Measurements from ENCODE around the gene SAPCD2.

The SAPCD2 gene

GRCh38 chr9:137028263-137029057, 41.9 kb downstream of the SAPCD2 start:
- peak; percentile 79 for DNase-seq

- no peak for DNase-seq
Measured at GRCh38 chr9:137027369-137028262, 42.7 kb downstream of the SAPCD2 start, which contains the start of gene ABCA2. TSS of gene ABCA2 (minus strand) at chr9:137028237. CDS start at chr9:137028140, 97 bp downstream.

DNA sequence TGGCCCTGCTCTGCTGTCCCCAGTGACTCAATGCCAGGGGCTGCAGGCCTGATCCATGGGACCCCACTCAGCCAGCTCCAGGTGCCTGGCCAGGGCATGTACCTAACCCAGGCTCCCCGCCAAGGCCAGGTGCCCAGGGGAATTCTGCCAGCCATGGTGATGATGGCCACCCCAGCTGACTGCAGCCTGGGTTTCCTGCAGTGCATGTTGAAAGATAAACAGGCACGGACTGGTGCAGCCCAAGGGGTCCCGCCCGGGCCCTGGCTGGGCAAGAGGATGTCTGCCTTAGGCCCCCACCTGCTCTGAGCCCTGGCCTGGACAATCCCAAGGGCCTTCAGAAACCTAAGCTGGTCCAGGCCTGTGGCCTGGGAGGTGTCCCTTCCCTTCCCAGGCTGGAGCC, 43.5 kb downstream of the SAPCD2 start:
- DNase-seq, result no peak

GRCh38 chr9:137026384-137026783, 44.0 kb downstream of the SAPCD2 start:
- no peak for DNase-seq

DNA sequence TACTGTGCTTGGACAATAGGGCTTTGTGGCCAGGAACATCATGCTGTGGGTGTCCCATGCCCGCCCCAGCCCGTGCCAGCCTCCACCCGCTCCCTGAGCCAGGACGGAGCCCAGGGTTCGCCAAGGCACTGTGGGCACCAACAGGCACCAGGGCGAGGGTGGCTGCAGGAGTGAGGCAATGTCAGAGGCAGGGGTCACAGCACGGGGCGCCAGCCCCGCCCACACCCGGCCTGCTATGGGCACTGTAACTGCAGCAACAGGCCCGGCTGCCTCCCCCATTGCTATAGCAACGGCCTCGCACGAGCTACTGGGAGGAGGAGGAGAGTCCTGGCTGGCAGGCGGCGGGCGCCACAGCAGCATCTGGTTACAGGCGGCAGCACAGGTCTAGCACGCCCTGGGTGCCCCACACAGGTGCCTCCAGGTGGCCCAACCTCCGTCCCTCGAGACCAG, 44.8 kb downstream of the SAPCD2 start:
- DNase-seq, result no peak

GRCh38 chr9:137023583-137023991, 46.8 kb downstream of the SAPCD2 start:
- no peak for DNase-seq

DNA sequence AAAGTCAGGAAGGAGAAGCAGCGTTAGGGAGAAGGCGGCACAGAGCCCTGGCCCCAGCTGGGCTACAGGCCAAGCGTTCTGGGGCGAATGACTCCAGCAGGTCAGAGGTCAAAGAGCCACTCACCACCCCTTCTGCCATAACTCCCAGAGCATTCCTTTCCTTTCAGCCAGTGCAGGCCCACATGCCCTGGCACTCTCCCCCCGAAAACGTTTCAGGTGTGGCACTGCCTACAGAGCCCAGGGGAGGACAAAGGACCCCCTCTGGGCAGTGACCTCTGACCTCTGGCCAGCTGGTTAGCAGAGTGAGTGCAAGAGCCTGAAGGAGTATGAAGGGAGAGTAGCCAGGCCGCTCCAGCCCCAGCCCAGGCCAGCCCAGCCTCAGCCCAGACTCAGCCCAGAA, 47.2 kb downstream of the SAPCD2 start:
- no peak for DNase-seq

DNA sequence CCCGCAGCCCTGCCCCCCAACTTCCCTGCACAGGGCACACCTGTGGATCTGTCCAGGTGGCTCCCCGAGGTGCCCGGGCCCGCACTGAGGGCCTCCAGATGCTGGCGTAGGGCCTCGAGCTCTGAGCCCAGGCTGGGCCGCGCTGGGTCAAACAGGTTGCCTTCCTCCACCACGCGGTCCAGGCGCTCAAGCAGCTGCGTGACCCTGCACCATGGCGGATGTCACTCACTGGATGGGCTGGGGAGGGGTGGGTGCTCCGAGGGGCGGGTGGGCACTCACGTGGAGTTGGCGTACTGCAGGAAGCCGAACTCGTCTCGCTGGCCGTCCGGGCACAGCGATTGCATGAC, 47.7 kb downstream of the SAPCD2 start:
- DNase-seq, result no peak

GRCh38 chr9:137021979-137022661, 48.2 kb downstream of the SAPCD2 start:
- peak; percentile 91 for DNase-seq

GRCh38 chr9:137021568-137021978, 48.8 kb downstream of the SAPCD2 start:
- no peak for DNase-seq

DNA sequence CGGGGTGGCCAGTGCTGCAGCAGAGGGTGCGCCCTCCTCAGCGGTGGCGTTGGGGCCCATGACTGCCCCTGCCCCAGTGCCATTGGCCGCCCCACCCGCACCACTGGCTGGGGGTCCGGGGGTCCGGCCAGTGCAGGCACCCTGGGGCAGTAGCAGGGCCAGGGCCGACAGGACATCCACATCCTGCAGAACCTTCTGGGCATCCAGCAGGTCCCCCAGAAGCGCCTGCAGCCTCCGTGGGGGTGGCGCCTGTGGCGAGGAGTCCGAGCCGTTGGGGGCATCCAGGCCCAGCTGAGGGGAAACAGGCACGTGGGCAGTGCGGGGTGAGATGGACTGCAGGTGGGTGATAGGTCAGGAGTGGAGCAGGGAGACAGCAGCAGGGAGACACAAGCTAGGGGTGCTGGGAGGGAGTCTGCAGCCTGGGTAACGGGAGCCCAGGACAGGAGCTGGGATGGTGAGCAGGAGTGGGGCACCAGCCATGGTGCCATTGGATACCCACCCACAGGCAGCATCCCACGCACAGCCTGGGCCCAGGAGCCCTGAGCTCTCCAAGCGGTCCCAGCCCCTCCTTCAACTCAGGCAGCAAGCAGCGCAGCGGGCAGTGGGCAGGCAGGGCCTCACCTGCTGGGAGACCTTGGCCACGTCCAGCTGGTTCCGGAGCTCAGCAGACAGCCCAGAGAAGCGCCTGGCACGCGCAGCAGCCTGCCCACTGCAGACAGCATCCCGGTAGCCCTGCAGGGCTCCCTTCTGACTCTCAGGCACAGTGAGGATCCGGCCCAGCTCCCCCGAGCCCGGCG, 49.4 kb downstream of the SAPCD2 start:
- no peak for DNase-seq

DNA sequence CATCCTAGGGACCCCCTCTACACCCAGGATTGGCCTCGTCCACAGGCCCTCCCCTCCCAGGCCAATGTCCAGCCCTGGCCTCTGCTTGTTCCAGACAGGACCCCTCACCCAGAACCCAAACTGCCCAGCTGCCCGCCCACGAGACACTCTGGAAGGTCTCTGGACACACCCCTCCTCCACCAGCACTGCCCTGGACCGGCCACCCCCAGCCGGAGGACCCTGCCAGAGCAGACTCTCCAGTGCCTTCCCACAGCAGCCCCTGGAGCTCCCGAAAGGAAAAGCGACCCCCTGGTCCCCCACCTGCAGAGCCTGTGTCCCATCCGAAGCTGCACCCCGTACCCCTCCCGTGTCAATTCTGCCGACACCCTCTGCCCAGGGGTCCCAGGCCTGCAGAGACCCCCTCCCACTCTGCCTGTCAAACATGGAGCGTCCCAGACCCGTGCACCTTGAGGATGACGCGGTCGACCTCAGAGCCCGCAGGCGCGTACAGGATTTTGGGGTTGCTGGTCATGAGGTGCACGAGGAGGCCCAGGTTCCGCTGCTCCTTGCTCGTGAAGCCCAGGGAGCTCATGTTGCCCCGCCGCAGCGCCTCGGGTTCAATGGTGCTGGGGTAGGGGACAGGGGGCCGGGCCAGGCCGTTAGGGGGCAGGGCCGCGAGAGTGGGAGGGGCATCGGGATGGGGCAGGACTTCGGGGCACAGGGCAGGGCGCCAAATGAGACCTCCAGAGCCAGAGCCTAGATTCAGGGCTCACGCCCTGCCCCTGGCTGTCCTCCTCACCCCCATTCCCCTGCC, 50.3 kb downstream of the SAPCD2 start:
- no peak for DNase-seq

- no peak for DNase-seq
Measured at GRCh38 chr9:137018761-137019559, 51.4 kb downstream of the SAPCD2 start.

DNA sequence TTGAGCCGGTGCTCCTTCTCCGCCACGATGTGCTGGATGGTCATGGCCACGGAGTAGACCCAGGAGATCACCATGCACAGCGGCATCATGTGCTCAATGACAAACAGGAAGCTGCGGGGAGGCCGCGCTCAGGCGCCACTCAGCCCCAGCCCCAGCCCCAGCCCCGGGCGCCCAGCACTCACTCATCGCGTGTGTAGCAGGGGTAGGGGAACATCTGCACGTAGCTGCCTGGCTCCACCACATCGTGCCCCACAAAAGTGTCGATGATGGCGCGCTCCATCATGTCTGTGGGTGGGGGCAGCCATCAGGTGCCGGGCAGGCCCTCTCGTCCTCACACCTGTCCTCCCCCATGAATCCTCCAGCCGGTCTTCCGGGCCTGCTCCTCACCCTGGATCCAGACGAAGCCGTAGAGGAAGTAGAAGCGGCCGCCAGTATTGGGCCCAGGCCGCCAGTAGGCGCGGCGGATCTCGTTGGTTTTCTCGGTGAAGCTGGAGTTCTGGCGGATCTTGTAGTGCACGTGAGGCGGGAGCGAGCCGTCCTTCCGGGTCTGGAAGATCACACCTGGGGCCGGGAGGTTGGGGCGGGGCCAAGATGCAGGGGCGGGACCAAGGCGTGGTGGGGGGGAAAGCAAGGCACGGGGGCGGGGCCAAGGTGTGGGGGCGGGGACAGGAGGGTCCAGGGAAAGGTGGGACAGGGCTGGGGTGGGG, 52.4 kb downstream of the SAPCD2 start:
- DNase-seq, result no peak

GRCh38 chr9:137017071-137017470, 53.3 kb downstream of the SAPCD2 start:
- no peak for DNase-seq

DNA sequence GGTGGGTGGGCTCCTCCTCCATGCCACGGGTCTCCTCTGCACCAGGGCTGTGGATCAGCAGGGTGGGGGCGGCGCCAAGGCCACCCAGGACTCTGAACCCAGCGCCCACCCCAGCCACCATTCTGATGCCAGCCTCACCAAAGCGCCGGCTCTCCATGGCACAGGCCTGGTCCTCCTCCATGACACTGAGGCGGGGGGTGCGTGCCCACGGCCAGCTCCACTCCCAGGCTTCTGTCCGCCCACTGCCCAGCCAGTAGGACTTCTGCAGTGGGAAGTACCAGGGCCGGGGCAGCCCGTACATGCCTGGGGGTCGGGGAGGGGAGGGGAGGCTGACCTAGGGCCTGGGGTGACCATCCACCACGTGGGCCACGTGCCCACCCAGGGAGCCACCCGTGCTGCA, 53.9 kb downstream of the SAPCD2 start:
- no peak for DNase-seq

DNA sequence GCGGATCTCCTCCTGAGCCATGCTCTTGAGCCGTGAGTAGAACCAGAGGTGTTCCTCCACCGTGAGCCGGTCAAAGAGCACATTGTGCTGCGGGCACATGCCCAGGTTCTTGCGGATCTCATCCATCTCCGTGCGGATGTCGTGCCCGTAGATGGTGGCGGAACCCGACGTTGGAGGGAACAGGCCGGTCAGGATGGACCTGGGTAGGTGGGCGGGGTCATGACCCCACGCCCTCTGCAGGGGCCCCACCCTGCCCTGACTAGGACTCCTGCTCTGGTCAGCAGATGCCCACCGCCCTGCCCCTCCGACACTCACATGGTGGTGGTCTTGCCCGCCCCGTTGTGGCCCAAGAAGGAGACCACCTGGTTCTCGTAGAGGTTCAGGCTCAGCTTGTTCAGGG, 54.4 kb downstream of the SAPCD2 start:
- DNase-seq, result no peak

- no peak for DNase-seq
Measured at GRCh38 chr9:137015540-137015930, 54.8 kb downstream of the SAPCD2 start.

DNA sequence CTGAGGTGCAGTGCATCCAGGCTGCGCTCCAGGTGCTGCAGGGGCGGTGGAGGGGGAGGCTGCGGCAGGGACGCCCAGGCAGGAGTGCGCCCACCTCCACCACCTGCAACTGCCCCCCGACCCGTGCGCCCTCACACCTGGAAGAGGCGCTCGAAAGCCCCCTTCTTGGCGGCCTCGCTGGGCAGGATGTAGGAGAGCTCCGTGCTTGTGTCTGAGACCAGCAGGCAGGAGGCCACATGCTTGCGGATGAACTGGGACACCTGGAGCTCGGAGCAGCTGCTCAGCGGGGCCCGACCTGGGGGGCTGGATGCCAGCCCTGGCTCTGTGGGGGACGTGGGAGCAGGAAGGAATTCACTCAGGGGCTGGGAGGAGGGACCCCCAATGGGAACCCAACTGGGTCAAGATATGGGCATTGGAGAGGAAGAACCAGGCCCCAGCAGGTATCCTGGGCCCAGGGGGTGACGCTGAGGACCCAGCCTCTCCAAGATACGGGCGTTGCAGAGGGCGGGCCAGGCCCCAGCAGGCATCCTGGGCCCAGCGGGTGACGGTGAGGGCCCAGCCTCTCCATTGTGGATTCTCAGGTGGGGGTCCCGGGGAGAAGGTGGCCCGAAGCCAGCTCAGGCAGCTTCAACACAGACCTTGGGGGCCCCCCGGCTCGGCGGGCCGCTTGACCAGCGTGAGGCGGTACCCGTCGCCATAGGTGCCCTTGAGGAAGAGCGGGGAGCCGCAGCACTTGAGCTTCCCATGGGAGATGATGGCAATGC, 55.4 kb downstream of the SAPCD2 start:
- DNase-seq, result no peak
